Naive thymus-derived CD4-positive, alpha-beta T cell (primary cell): Measurements from ENCODE around the gene KLHL1. TPM values are rescaled to one million over a fixed set of nuclear protein-coding genes. Genes with fewer than 3 reads are reported as not detected.

Source experiments
- ATAC-seq: fragments of 150-1000 bp; cut with Tn5 transposase; 2 replicates; pipeline ENCODE4 v1.10.0; 2021; ENCODE audit warnings: mild to moderate bottlenecking, moderate library complexity
- CTCF ChIA-PET: fragments of 350-600 bp; sonication (Branson Sonifier 250); formaldehyde crosslinking; loops from one replicate; lab custom pipeline; 2021; ENCODE audit warnings: antibody characterized with exemption; lab: Charles Lee
- POLR2A ChIA-PET: fragments of 350-600 bp; sonication (Branson Sonifier 250); formaldehyde crosslinking; loops from one replicate; lab custom pipeline; 2021; ENCODE audit warnings: antibody characterized with exemption, inconsistent platforms; lab: Charles Lee
- DNase-seq, 9 donors: peaks; one replicate each; pipeline versions ENCODE4 v3.0.0 to v3.0.0-alpha.2; 2020 to 2022; ENCODE audit warnings: mixed read lengths in 1 of 9
- H3K27ac ChIP-seq: one replicate; pipeline ENCODE4 v1.7.0; 2013; ENCODE audit warnings: mild to moderate bottlenecking, low read depth, low read length, moderate library complexity
- H3K27me3 ChIP-seq, 2 donors: one replicate each; pipeline ENCODE4 v1.7.0; 2013; ENCODE audit warnings: low read length in 2 of 2, mild to moderate bottlenecking in 2 of 2, moderate library complexity in 2 of 2; ENCODE audit not compliant: control insufficient read depth in 2 of 2, insufficient read depth in 2 of 2
- H3K36me3 ChIP-seq, 3 experiments: 1 replicate in 2 of 3; 2 replicates in 1 of 3; pipeline ENCODE4 v1.7.0; 2013; ENCODE audit warnings: low read length in 3 of 3, mild to moderate bottlenecking in 3 of 3, moderate library complexity in 1 of 3; ENCODE audit not compliant: insufficient read depth in 3 of 3, control insufficient read depth in 2 of 3
- H3K4me1 ChIP-seq, 2 donors: one replicate each; pipeline ENCODE4 v1.7.0; 2013; ENCODE audit warnings: low read length in 2 of 2, mild to moderate bottlenecking in 2 of 2, moderate library complexity in 1 of 2; ENCODE audit not compliant: control insufficient read depth in 2 of 2, insufficient read depth in 2 of 2
- H3K4me3 ChIP-seq: 2 replicates; pipeline ENCODE4 v1.7.0; 2013; ENCODE audit warnings: mild to moderate bottlenecking, low read length
- H3K9me3 ChIP-seq, 3 experiments: 1 replicate in 2 of 3; 2 replicates in 1 of 3; pipeline ENCODE4 v1.7.0; 2013; ENCODE audit warnings: low read length in 3 of 3; ENCODE audit not compliant: control insufficient read depth in 2 of 3
- H3K27ac Mint-ChIP-seq, 9 donors: one replicate each; pipeline ENCODE4 v1.8.0; 2020 to 2022; ENCODE audit warnings: mixed read lengths in 9 of 9, mild to moderate bottlenecking in 8 of 9, moderate library complexity in 5 of 9, inconsistent platforms in 2 of 9
- H3K27me3 Mint-ChIP-seq, 5 donors: one replicate each; pipeline ENCODE4 v1.8.0; 2021 to 2022; ENCODE audit warnings: mixed read lengths in 5 of 5, mild to moderate bottlenecking in 1 of 5
- H3K36me3 Mint-ChIP-seq, 5 donors: one replicate each; pipeline ENCODE4 v1.8.0; 2020 to 2022; ENCODE audit warnings: mixed read lengths in 5 of 5, mild to moderate bottlenecking in 3 of 5, inconsistent platforms in 1 of 5
- H3K4me1 Mint-ChIP-seq, 7 donors: one replicate each; pipeline ENCODE4 v1.8.0; 2020 to 2022; ENCODE audit warnings: mixed read lengths in 7 of 7, mild to moderate bottlenecking in 3 of 7, inconsistent platforms in 1 of 7
- H3K4me3 Mint-ChIP-seq, 10 donors: one replicate each; pipeline ENCODE4 v1.8.0; 2020 to 2022; ENCODE audit warnings: mild to moderate bottlenecking in 10 of 10, mixed read lengths in 10 of 10, moderate library complexity in 6 of 10, inconsistent platforms in 2 of 10
- H3K9me3 Mint-ChIP-seq, 11 donors: one replicate each; pipeline ENCODE4 v1.8.0; 2020 to 2022; ENCODE audit warnings: mixed read lengths in 11 of 11, mild to moderate bottlenecking in 4 of 11, inconsistent platforms in 1 of 11, moderate library complexity in 1 of 11
- intact Hi-C, 2 donors: fragments of 100-400 bp; cut with micrococcal nuclease; formaldehyde crosslinking; loops; one replicate each; pipeline ENCODE4 v1.15.1; 2023
- polyA plus RNA-seq, 2 donors: library from polyadenylated mRNA; unstranded; fragments of 300-500 nt; fragmentation: Illumina TruSeq; gene quantifications; one replicate each; pipeline ENCODE4 v1.2.3, GENCODE V29; 2021
- total RNA-seq, 6 experiments: library from RNA in 5 of 6; stranded (reverse) in 5 of 6; gene quantifications; 1 replicate in 5 of 6; 2 replicates in 1 of 6; pipeline ENCODE4 v1.2.3 and lab custom pipeline; 2021 to 2026

KLHL1 gene
- total and polyA plus RNA-seq, 7 experiments from 2014 or later: not detected

GRCh38 chr13:69857183-69857821 is 250.9 kb downstream of the KLHL1 start:
- no peaks in the 10 kb centered on the region for H3K4me1 ChIP-seq
- H3K9me3 Mint-ChIP-seq: peaks cover 0 to 4% (median 0%) of the 10 kb centered on the region in 11 donors
- no peaks in the 10 kb centered on the region for H3K4me1 Mint-ChIP-seq
- H3K27ac Mint-ChIP-seq: no peak overlapping the region
- no peak overlapping the region for H3K4me3 Mint-ChIP-seq
- ChIA-PET CTCF (no interaction called here), POLR2A (no interaction called here)
- ATAC-seq (no peak), DNase-seq (no peak)
- no peaks in the 10 kb centered on the region for H3K27me3 ChIP-seq
- no peak overlapping the region for H3K27ac ChIP-seq
- H3K36me3 Mint-ChIP-seq: no peaks in the 10 kb centered on the region
- H3K4me3 ChIP-seq: no peak overlapping the region
- no peaks in the 10 kb centered on the region for H3K27me3 Mint-ChIP-seq
- H3K36me3 ChIP-seq: no peaks in the 10 kb centered on the region
- intact Hi-C loops: no loop called here
- no peaks in the 10 kb centered on the region for H3K9me3 ChIP-seq

GRCh38 chr13:69856331-69856730 is 251.9 kb downstream of the KLHL1 start:
- POLR2A ChIA-PET: no interaction called here
- Mint-ChIP-seq H3K27ac (no peak overlapping the region), H3K36me3 (no peaks in the 10 kb centered on the region), H3K9me3 (peaks cover 0 to 7% (median 0%) of the 10 kb centered on the region in 11 donors), H3K27me3 (no peaks in the 10 kb centered on the region), H3K4me3 (no peak overlapping the region), H3K4me1 (no peaks in the 10 kb centered on the region)
- no peaks in the 10 kb centered on the region for H3K27me3 ChIP-seq
- H3K36me3 ChIP-seq: no peaks in the 10 kb centered on the region
- CTCF ChIA-PET: no interaction called here
- H3K27ac ChIP-seq: no peak overlapping the region
- ATAC-seq: no peak
- intact Hi-C loops: no loop called here
- no peaks in the 10 kb centered on the region for H3K9me3 ChIP-seq
- no peaks in the 10 kb centered on the region for H3K4me1 ChIP-seq
- DNase-seq: no peak
- no peak overlapping the region for H3K4me3 ChIP-seq

- no peaks in the 10 kb centered on the region for H3K4me1 ChIP-seq
- Mint-ChIP-seq H3K9me3 (peaks cover 0 to 28% (median 12%) of the 10 kb centered on the region in 11 donors), H3K4me1 (no peaks in the 10 kb centered on the region), H3K27me3 (no peaks in the 10 kb centered on the region), H3K27ac (no peak overlapping the region), H3K4me3 (no peak overlapping the region), H3K36me3 (no peaks in the 10 kb centered on the region)
- no peak overlapping the region for H3K4me3 ChIP-seq
- no peaks in the 10 kb centered on the region for H3K27me3 ChIP-seq
- peaks cover 0 to 4% (median 0%) of the 10 kb centered on the region in 3 experiments for H3K9me3 ChIP-seq
- no peak overlapping the region for H3K27ac ChIP-seq
- DNase-seq (no peak), ATAC-seq (no peak)
- intact Hi-C loops: no loop called here
- H3K36me3 ChIP-seq: no peaks in the 10 kb centered on the region
- ChIA-PET POLR2A (no interaction called here), CTCF (no interaction called here)
Measured at GRCh38 chr13:69828527-69828926, 279.7 kb downstream of the KLHL1 start.

GRCh38 chr13:69820180-69820579 is 288.1 kb downstream of the KLHL1 start:
- Histone ChIP-seq H3K4me3 (no peak overlapping the region), H3K27me3 (no peaks in the 10 kb centered on the region), H3K9me3 (no peaks in the 10 kb centered on the region), H3K4me1 (no peaks in the 10 kb centered on the region), H3K36me3 (no peaks in the 10 kb centered on the region), H3K27ac (no peak overlapping the region)
- Mint-ChIP-seq H3K36me3 (no peaks in the 10 kb centered on the region), H3K9me3 (peaks cover 0 to 9% (median 3%) of the 10 kb centered on the region in 11 donors), H3K27me3 (no peaks in the 10 kb centered on the region), H3K4me1 (no peaks in the 10 kb centered on the region), H3K27ac (no peak overlapping the region), H3K4me3 (no peak overlapping the region)
- ATAC-seq: no peak
- ChIA-PET POLR2A (no interaction called here), CTCF (no interaction called here)
- intact Hi-C loops: no loop called here
- no peak for DNase-seq

- CTCF ChIA-PET: no interaction called here
Measured at GRCh38 chr13:69817333-69817869, 290.9 kb downstream of the KLHL1 start.

GRCh38 chr13:69809152-69809551 is 299.1 kb downstream of the KLHL1 start:
- Histone ChIP-seq H3K4me1 (no peaks in the 10 kb centered on the region), H3K9me3 (no peaks in the 10 kb centered on the region), H3K27ac (no peak overlapping the region), H3K36me3 (no peaks in the 10 kb centered on the region), H3K4me3 (no peak overlapping the region), H3K27me3 (no peaks in the 10 kb centered on the region)
- ChIA-PET POLR2A (no interaction called here), CTCF (no interaction called here)
- ATAC-seq (no peak), DNase-seq (no peak)
- Mint-ChIP-seq H3K9me3 (peaks cover 1 to 24% (median 10%) of the 10 kb centered on the region in 11 donors), H3K27ac (no peak overlapping the region), H3K36me3 (no peaks in the 10 kb centered on the region), H3K4me3 (no peak overlapping the region), H3K27me3 (no peaks in the 10 kb centered on the region), H3K4me1 (no peaks in the 10 kb centered on the region)
- intact Hi-C loops: no loop called here

More at GRCh38 chr13:69817333-69817869, 290.9 kb downstream of the KLHL1 start:
- no peaks in the 10 kb centered on the region for H3K4me1 Mint-ChIP-seq
- no peaks in the 10 kb centered on the region for H3K36me3 Mint-ChIP-seq
- H3K27me3 Mint-ChIP-seq: no peaks in the 10 kb centered on the region
- no peak overlapping the region for H3K4me3 Mint-ChIP-seq
- no peak overlapping the region for H3K27ac Mint-ChIP-seq
- H3K36me3 ChIP-seq: no peaks in the 10 kb centered on the region
- H3K9me3 ChIP-seq: no peaks in the 10 kb centered on the region
- intact Hi-C loops: no loop called here
- H3K27me3 ChIP-seq: no peaks in the 10 kb centered on the region
- H3K4me1 ChIP-seq: no peaks in the 10 kb centered on the region
- H3K4me3 ChIP-seq: no peak overlapping the region
- ATAC-seq: no peak
- no peak overlapping the region for H3K27ac ChIP-seq
- POLR2A ChIA-PET: no interaction called here
- DNase-seq: no peak
- peaks cover 0 to 6% (median 3%) of the 10 kb centered on the region in 11 donors for H3K9me3 Mint-ChIP-seq

- Histone ChIP-seq H3K27ac (no peak overlapping the region), H3K9me3 (no peaks in the 10 kb centered on the region), H3K36me3 (no peaks in the 10 kb centered on the region), H3K4me1 (no peaks in the 10 kb centered on the region), H3K4me3 (no peak overlapping the region), H3K27me3 (no peaks in the 10 kb centered on the region)
- DNase-seq (no peak), ATAC-seq (no peak)
- H3K27ac Mint-ChIP-seq: no peak overlapping the region
- no peaks in the 10 kb centered on the region for H3K4me1 Mint-ChIP-seq
- no peaks in the 10 kb centered on the region for H3K27me3 Mint-ChIP-seq
- no peak overlapping the region for H3K4me3 Mint-ChIP-seq
- intact Hi-C loops: no loop called here
- H3K9me3 Mint-ChIP-seq: peaks cover 0 to 15% (median 3%) of the 10 kb centered on the region in 11 donors
- H3K36me3 Mint-ChIP-seq: no peaks in the 10 kb centered on the region
- ChIA-PET CTCF (no interaction called here), POLR2A (no interaction called here)
Measured at GRCh38 chr13:69796256-69796655, 312.0 kb downstream of the KLHL1 start.
